ENCODE results near the gene RIPPLY3.

DNA sequence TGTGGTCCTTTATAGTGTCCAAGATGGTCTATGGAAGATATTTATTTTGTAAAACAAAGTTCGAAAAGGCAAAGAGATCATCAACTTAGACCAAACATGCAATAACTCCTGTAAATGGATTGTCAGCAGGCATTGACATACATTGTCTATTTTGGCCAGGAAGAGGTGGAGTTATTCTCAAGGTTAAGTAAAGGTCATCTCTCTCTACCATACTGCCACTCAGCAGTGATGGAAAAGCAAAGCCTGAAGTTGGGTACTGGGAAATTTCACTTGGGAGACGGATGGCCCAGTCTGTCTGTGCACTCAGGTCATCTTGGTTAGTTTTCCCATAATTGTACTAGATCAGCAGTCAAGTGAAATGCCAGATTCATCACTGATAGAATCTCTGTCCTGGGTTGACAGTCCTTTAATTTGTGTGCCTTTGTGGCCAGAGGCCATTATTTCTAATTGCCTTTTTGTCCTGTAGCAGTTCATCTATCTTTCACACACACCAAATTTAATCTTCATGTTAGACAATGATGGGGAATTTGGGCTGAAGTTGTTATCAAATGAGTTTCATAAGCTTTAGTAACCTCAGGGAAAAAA, 48.9 kb downstream of the RIPPLY3 start:
- TF ChIP-seq FOSL1 (CRISPR knock-in tag; IDR thresholded peaks at IDR 0.05; ENCODE audit: borderline replicate concordance) = no peak
- TF ChIP-seq ZNF12 (CRISPR knock-in tag; IDR thresholded peaks at IDR 0.05) = no peak
- no peak for TF ChIP-seq SALL2 (CRISPR knock-in tag; IDR thresholded peaks at IDR 0.05)
- TF ChIP-seq, protein P1, sequence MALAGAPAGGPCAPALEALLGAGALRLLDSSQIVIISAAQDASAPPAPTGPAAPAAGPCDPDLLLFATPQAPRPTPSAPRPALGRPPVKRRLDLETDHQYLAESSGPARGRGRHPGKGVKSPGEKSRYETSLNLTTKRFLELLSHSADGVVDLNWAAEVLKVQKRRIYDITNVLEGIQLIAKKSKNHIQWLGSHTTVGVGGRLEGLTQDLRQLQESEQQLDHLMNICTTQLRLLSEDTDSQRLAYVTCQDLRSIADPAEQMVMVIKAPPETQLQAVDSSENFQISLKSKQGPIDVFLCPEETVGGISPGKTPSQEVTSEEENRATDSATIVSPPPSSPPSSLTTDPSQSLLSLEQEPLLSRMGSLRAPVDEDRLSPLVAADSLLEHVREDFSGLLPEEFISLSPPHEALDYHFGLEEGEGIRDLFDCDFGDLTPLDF (CRISPR knock-in tag; IDR thresholded peaks at IDR 0.05) = no peak
- no peak for TF ChIP-seq ZBTB39 (CRISPR knock-in tag; IDR thresholded peaks at IDR 0.05)
- TF ChIP-seq SRSF1 (optimal IDR thresholded peaks at IDR 0.05; ENCODE audit: low read depth, low read length) = no peak
- TF ChIP-seq PAX8 (CRISPR knock-in tag; IDR thresholded peaks at IDR 0.05; ENCODE audit: borderline replicate concordance) = no peak

Measured in HepG2 (cell line).